HepG2 (cell line): ENCODE measurements around the gene DPEP2NB. TPM values are rescaled to one million over a fixed set of nuclear protein-coding genes. Genes with fewer than 3 reads are reported as not detected.

Experiments used
- ATAC-seq: fragments of 200-7000 bp; cut with Tn5 transposase; 3 replicates; pipeline ENCODE4 v1.9.1; 2020; ENCODE audit warnings: mild to moderate bottlenecking, moderate library complexity
- BruUV-seq: library from RNA; stranded (reverse); fragments of 400-500 nt; replicated peaks from 2 replicates; lab custom pipeline; 2021; lab: Mats Ljungman, UMichigan
- CTCF ChIA-PET: fragments of 300-600 bp; formaldehyde crosslinking; extraction: SDS; loops from one replicate; lab custom pipeline; 2021; ENCODE audit warnings: low total read pairs, inconsistent platforms, low intra/inter-chr PET ratio; lab: Yijun Ruan, JAX
- POLR2A ChIA-PET: fragments of 350-600 bp; sonication (Branson Sonifier 250); formaldehyde crosslinking; loops from one replicate; lab custom pipeline; 2020; ENCODE audit warnings: antibody characterized with exemption, inconsistent platforms; lab: Yijun Ruan, JAX
- DNase-seq: peaks from one replicate; pipeline ENCODE4 v3.0.0-alpha.2; 2015; ENCODE audit warnings: low spot score
- FAIRE-seq: peaks from 3 replicates; lab custom pipeline; 2011; peaks lifted over from hg19 to GRCh38; lab: Jason Lieb, UNC
- H2AFZ ChIP-seq: one replicate; pipeline ENCODE4 v1.6.1; 2011; ENCODE audit warnings: low read length, inconsistent platforms
- H3K27ac ChIP-seq: fragments of 300-600 bp; 3 replicates; pipeline ENCODE4 v1.8.0; 2011; ENCODE audit warnings: mixed run types, mild to moderate bottlenecking, mixed read lengths, low read length, inconsistent platforms; ENCODE audit not compliant: insufficient read depth; ENCODE audit errors: extremely low read length
- H3K27me3 ChIP-seq, 2 experiments: fragments of 200-600 bp in 1 of 2; 2 replicates in 1 of 2; 3 replicates in 1 of 2; pipeline versions ENCODE4 v1.6.0 to v1.8.0; 2011; ENCODE audit warnings: low read length in 2 of 2, mild to moderate bottlenecking in 2 of 2, moderate library complexity in 2 of 2, inconsistent platforms in 1 of 2; ENCODE audit not compliant: insufficient read depth in 2 of 2, control insufficient read depth in 1 of 2
- H3K36me3 ChIP-seq, 2 experiments: fragments of 200-600 bp in 1 of 2; replicated peaks in 1 of 2; 2 replicates in 1 of 2; 3 replicates in 1 of 2; pipeline versions ENCODE4 v1.5.1 to v1.8.0; 2011; ENCODE audit warnings: low read length in 2 of 2, inconsistent platforms in 1 of 2; ENCODE audit not compliant: insufficient read depth in 2 of 2, control insufficient read depth in 1 of 2
- H3K4me1 ChIP-seq: 2 replicates; pipeline ENCODE4 v1.5.1; 2012; ENCODE audit warnings: low read length, inconsistent platforms; ENCODE audit not compliant: insufficient read depth
- H3K4me2 ChIP-seq: 2 replicates; pipeline ENCODE4 v1.6.0; 2011; ENCODE audit warnings: low read depth, low read length, inconsistent platforms
- H3K4me3 ChIP-seq, 3 experiments: fragments of 200-600 bp in 1 of 3; sonication (generic), shearing (Covaris generic) in 1 of 3; replicated peaks in 1 of 3; 2 replicates each; pipeline ENCODE4 v1.5.1; 2011 to 2016; ENCODE audit warnings: low read length in 3 of 3, inconsistent platforms in 2 of 3, low read depth in 2 of 3, mild to moderate bottlenecking in 2 of 3, control low read depth in 1 of 3, mixed read lengths in 1 of 3; ENCODE audit not compliant: insufficient read depth in 1 of 3
- H3K79me2 ChIP-seq: one replicate; pipeline ENCODE4 v1.6.1; 2011; ENCODE audit warnings: low read length, inconsistent platforms; ENCODE audit not compliant: insufficient read depth
- H3K9ac ChIP-seq: 2 replicates; pipeline ENCODE4 v1.6.0; 2011; ENCODE audit warnings: mild to moderate bottlenecking, low read depth, low read length, inconsistent platforms; ENCODE audit not compliant: insufficient read depth
- H3K9me3 ChIP-seq: 2 replicates; pipeline ENCODE4 v1.5.1; 2012; ENCODE audit warnings: mild to moderate bottlenecking, low read length
- H4K20me1 ChIP-seq: 2 replicates; pipeline ENCODE4 v1.6.0; 2011; ENCODE audit warnings: inconsistent platforms, mild to moderate bottlenecking, low read length, moderate library complexity; ENCODE audit not compliant: insufficient read depth
- DMAP1 ChIP-seq: IDR thresholded peaks from 2 replicates; pipeline ENCODE4 v1.6.1; 2016
- GABPB1 ChIP-seq: IDR thresholded peaks from 2 replicates; pipeline ENCODE4 v1.6.1; 2016; ENCODE audit warnings: mild to moderate bottlenecking, missing genetic modification reagents, moderate library complexity, missing compliant biosample characterization
- GFI1 ChIP-seq: sonication (generic); formaldehyde crosslinking; IDR thresholded peaks from 2 replicates; pipeline ENCODE4 v1.5.0; 2020; ENCODE audit warnings: missing genetic modification reagents, mild to moderate bottlenecking, borderline replicate concordance
- HNRNPLL ChIP-seq: fragments of 200-400 bp; formaldehyde crosslinking; IDR thresholded peaks from 2 replicates; pipeline ENCODE4 v1.6.1; 2017; ENCODE audit warnings: mild to moderate bottlenecking, low read depth, low read length; ENCODE audit not compliant: poor library complexity, severe bottlenecking
- JUNB ChIP-seq: sonication (generic); formaldehyde crosslinking; IDR thresholded peaks from 2 replicates; pipeline ENCODE4 v1.8.0; 2022; ENCODE audit warnings: missing genetic modification reagents, mild to moderate bottlenecking, borderline replicate concordance
- KLF16 ChIP-seq, 2 experiments: sonication (generic) in 1 of 2; formaldehyde crosslinking in 1 of 2; IDR thresholded peaks; 2 replicates each; pipeline versions ENCODE4 v1.6.1 to v1.8.0; 2016 to 2023; ENCODE audit warnings: missing genetic modification reagents in 2 of 2, missing compliant biosample characterization in 1 of 2
- MAZ ChIP-seq, 2 experiments: sonication (generic) in 1 of 2; formaldehyde crosslinking in 1 of 2; IDR thresholded peaks; 2 replicates each; pipeline versions ENCODE4 v1.5.0 to v1.6.1; 2012 to 2020; ENCODE audit warnings: low read depth in 2 of 2, mild to moderate bottlenecking in 2 of 2, borderline replicate concordance in 1 of 2, improper control_type of control experiment in 1 of 2, low read length in 1 of 2, missing genetic modification reagents in 1 of 2, moderate library complexity in 1 of 2
- MBD4 ChIP-seq: IDR thresholded peaks from 2 replicates; pipeline ENCODE4 v1.6.1; 2012; ENCODE audit warnings: low read length, inconsistent platforms, borderline replicate concordance
- STAT5B ChIP-seq: sonication (generic); formaldehyde crosslinking; IDR thresholded peaks from 2 replicates; pipeline ENCODE4 v1.4.0; 2020; ENCODE audit warnings: missing genetic modification reagents
- TBX2 ChIP-seq: sonication (generic); formaldehyde crosslinking; IDR thresholded peaks from 2 replicates; pipeline ENCODE4 v1.5.0; 2020; ENCODE audit warnings: missing genetic modification reagents, mild to moderate bottlenecking, borderline replicate concordance
- ZFP82 ChIP-seq: sonication (generic); formaldehyde crosslinking; IDR thresholded peaks from 2 replicates; pipeline ENCODE4 v1.5.1; 2020; ENCODE audit warnings: mild to moderate bottlenecking, missing genetic modification reagents, borderline replicate concordance
- ZNF263 ChIP-seq: sonication (generic); formaldehyde crosslinking; IDR thresholded peaks from 2 replicates; pipeline ENCODE4 v1.4.0; 2020; ENCODE audit warnings: missing genetic modification reagents
- ZNF335 ChIP-seq: sonication (generic); formaldehyde crosslinking; IDR thresholded peaks from 2 replicates; pipeline ENCODE4 v1.4.0; 2020; ENCODE audit warnings: missing genetic modification reagents
- ZNF629 ChIP-seq: sonication (generic); formaldehyde crosslinking; conservative IDR thresholded peaks from 2 replicates; pipeline ENCODE4 v1.5.0; 2020; ENCODE audit warnings: missing genetic modification reagents
- ZNF850 ChIP-seq: sonication (generic); formaldehyde crosslinking; conservative IDR thresholded peaks from 2 replicates; pipeline ENCODE4 v1.9.0; 2021; ENCODE audit warnings: mild to moderate bottlenecking, missing genetic modification reagents
- WGBS: methylation state at CpG from one replicate; pipeline ENCODE4 v1.1.6; 2017; ENCODE audit warnings: low lambda C conversion rate; 5-methylcytosine and 5-hydroxymethylcytosine counted together
- in situ Hi-C: cut with HindIII; loops from 2 replicates; pipeline ENCODE4 v1.10.0; 2017; ENCODE audit warnings: low pct_unique_long_range_greater_than_20kb; ENCODE audit not compliant: extremely low pct_ligation_motif_present
- intact Hi-C: fragments of 100-400 bp; cut with micrococcal nuclease; formaldehyde crosslinking; loops from one replicate; pipeline ENCODE4 v1.10.0; 2022; ENCODE audit not compliant: unreplicated experiment
- polyA plus RNA-seq, 8 experiments: library from polyadenylated mRNA; depleted of rRNA in 3 of 8; stranded (reverse) in 7 of 8; unstranded in 1 of 8; fragments of >200 nt; fragmentation: Illumina TruSeq in 4 of 8; extraction: Trizol in 4 of 8; gene quantifications; 2 replicates each; pipeline versions ENCODE4 v1.2.1 to v1.2.3, GENCODE V29; 2011 to 2016; ENCODE audit warnings: low read depth in 4 of 8, missing spikeins in 1 of 8, mixed read lengths in 1 of 8; ENCODE audit not compliant: insufficient read depth in 1 of 8
- total RNA-seq, 5 experiments: library from RNA; depleted of rRNA; stranded (reverse); fragments of >200 nt; fragmentation: Illumina TruSeq; extraction: Trizol; gene quantifications; 2 replicates each; pipeline ENCODE4 v1.2.3, GENCODE V29; 2016; ENCODE audit warnings: low read depth in 1 of 5
- TF ChIP-seq, protein P1 (sequence below): sonication (generic); formaldehyde crosslinking; IDR thresholded peaks from 2 replicates; pipeline ENCODE4 v1.4.0; 2020; ENCODE audit warnings: missing genetic modification reagents, borderline replicate concordance
- TF ChIP-seq, protein P2 (sequence below): IDR thresholded peaks from 2 replicates; pipeline ENCODE4 v1.6.1; 2016
- TF ChIP-seq, protein P3 (sequence below): sonication (generic); formaldehyde crosslinking; IDR thresholded peaks from 2 replicates; pipeline ENCODE4 v1.5.0; 2020; ENCODE audit warnings: missing genetic modification reagents

DPEP2NB gene
- total and polyA plus RNA-seq, 2 of the 13 experiments (the other 11 are each of a cell fraction or from before 2014, with no cell fraction given) = not detected

DNA sequence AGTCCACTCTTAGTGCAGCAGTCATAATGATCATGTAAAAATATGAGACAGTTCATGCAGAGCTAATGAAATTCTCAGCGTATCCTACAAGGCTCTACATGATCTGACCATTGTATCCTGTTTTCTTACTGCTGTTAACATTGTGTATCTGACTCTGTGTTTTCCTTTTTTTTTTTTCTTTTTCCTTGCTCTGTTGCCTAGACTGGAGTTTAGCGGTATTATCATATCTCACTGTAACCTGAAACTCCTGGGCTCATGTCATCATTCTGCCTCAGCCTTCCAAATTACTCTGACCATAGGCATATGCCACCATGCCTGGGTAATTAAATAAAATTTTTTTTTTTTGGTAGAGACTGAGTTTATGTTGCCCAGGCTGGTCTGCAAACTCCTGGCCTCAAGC lies 19.5 kb upstream of the DPEP2NB start:
- H3K4me2 ChIP-seq = no peak overlapping the region
- no peak for FAIRE-seq
- H4K20me1 ChIP-seq = no peaks in the 10 kb centered on the region
- in situ Hi-C loops = no loop called here
- H3K27ac ChIP-seq = no peak overlapping the region
- ATAC-seq = no peak
- no peak for TF ChIP-seq STAT5B (CRISPR knock-in tag)
- no peak for TF ChIP-seq MBD4
- TF ChIP-seq, protein P1, sequence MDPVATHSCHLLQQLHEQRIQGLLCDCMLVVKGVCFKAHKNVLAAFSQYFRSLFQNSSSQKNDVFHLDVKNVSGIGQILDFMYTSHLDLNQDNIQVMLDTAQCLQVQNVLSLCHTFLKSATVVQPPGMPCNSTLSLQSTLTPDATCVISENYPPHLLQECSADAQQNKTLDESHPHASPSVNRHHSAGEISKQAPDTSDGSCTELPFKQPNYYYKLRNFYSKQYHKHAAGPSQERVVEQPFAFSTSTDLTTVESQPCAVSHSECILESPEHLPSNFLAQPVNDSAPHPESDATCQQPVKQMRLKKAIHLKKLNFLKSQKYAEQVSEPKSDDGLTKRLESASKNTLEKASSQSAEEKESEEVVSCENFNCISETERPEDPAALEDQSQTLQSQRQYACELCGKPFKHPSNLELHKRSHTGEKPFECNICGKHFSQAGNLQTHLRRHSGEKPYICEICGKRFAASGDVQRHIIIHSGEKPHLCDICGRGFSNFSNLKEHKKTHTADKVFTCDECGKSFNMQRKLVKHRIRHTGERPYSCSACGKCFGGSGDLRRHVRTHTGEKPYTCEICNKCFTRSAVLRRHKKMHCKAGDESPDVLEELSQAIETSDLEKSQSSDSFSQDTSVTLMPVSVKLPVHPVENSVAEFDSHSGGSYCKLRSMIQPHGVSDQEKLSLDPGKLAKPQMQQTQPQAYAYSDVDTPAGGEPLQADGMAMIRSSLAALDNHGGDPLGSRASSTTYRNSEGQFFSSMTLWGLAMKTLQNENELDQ = no peak
- no peak for TF ChIP-seq JUNB
- TF ChIP-seq ZNF335 (CRISPR knock-in tag) = no peak
- no peak for TF ChIP-seq KLF16 (CRISPR knock-in tag; IDR thresholded peaks at IDR 0.05)
- no peak for TF ChIP-seq ZNF263 (CRISPR knock-in tag)
- no peak for TF ChIP-seq HNRNPLL
- TF ChIP-seq, protein P2, sequence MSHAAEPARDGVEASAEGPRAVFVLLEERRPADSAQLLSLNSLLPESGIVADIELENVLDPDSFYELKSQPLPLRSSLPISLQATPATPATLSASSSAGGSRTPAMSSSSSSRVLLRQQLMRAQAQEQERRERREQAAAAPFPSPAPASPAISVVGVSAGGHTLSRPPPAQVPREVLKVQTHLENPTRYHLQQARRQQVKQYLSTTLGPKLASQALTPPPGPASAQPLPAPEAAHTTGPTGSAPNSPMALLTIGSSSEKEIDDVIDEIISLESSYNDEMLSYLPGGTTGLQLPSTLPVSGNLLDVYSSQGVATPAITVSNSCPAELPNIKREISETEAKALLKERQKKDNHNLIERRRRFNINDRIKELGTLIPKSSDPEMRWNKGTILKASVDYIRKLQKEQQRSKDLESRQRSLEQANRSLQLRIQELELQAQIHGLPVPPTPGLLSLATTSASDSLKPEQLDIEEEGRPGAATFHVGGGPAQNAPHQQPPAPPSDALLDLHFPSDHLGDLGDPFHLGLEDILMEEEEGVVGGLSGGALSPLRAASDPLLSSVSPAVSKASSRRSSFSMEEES (CRISPR knock-in tag) = no peak
- TF ChIP-seq TBX2 (CRISPR knock-in tag) = no peak
- TF ChIP-seq DMAP1 = no peak
- TF ChIP-seq GFI1 (CRISPR knock-in tag) = no peak
- TF ChIP-seq MAZ (IDR thresholded peaks at IDR 0.05; ENCODE audit: borderline replicate concordance, low read depth, low read length) = no peak
- TF ChIP-seq MAZ (CRISPR knock-in tag; IDR thresholded peaks at IDR 0.05; ENCODE audit: low read depth) = no peak
- no peak for TF ChIP-seq GABPB1 (CRISPR knock-in tag)
- no peak for TF ChIP-seq ZNF629 (CRISPR knock-in tag)
- TF ChIP-seq ZFP82 (CRISPR knock-in tag) = no peak
- no peak for TF ChIP-seq ZNF850 (CRISPR knock-in tag)
- TF ChIP-seq, protein P3, sequence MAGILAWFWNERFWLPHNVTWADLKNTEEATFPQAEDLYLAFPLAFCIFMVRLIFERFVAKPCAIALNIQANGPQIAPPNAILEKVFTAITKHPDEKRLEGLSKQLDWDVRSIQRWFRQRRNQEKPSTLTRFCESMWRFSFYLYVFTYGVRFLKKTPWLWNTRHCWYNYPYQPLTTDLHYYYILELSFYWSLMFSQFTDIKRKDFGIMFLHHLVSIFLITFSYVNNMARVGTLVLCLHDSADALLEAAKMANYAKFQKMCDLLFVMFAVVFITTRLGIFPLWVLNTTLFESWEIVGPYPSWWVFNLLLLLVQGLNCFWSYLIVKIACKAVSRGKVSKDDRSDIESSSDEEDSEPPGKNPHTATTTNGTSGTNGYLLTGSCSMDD (CRISPR knock-in tag) = no peak
- TF ChIP-seq, all 625 proteins: peak for 0
- no peaks in the 10 kb centered on the region for H3K79me2 ChIP-seq
- 98% methylated on average over 2 of the region's 2 CpGs for WGBS
- H3K36me3 ChIP-seq = peaks cover 2 to 8% of the 10 kb centered on the region in 2 experiments; a peak in 2 of 5 replicates
- ChIA-PET POLR2A (no interaction called here), CTCF (no interaction called here)
- no peak overlapping the region for H3K4me3 ChIP-seq
- H2AFZ ChIP-seq = no peak overlapping the region
- no peaks in the 10 kb centered on the region for H3K27me3 ChIP-seq
- intact Hi-C loops = no loop called here
- no TSS peak for BruUV-seq
- DNase-seq = no peak
- no peaks in the 10 kb centered on the region for H3K9me3 ChIP-seq
- H3K9ac ChIP-seq = no peak overlapping the region
- H3K4me1 ChIP-seq = peaks cover 2% of the 10 kb centered on the region; the same call in 1 of the 2 replicates
